T47D (cell line): ENCODE data around the gene ZNF729.
"Not testable (repeated sequence)": the region's sequence is repeated elsewhere in the genome, so short reads cannot be mapped to it uniquely, and the experiment has no call there.

ENCODE experiments used
- DNase-seq, 2 experiments: peaks; one replicate each; pipeline versions ENCODE4 v3.0.0 to v3.0.0-alpha.2; 2011 to 2012; ENCODE audit warnings: low read depth in 1 of 2, low spot score in 1 of 2
- JUND ChIP-seq: IDR thresholded peaks from 2 replicates; pipeline ENCODE4 v1.6.1; 2012; ENCODE audit warnings: low read depth
- in situ Hi-C: cut with HindIII; loops from 2 replicates; pipeline ENCODE4 v1.10.0; 2016; ENCODE audit warnings: low sequenced_read_pairs, low pct_unique_long_range_greater_than_20kb

Gene ZNF729

DNA sequence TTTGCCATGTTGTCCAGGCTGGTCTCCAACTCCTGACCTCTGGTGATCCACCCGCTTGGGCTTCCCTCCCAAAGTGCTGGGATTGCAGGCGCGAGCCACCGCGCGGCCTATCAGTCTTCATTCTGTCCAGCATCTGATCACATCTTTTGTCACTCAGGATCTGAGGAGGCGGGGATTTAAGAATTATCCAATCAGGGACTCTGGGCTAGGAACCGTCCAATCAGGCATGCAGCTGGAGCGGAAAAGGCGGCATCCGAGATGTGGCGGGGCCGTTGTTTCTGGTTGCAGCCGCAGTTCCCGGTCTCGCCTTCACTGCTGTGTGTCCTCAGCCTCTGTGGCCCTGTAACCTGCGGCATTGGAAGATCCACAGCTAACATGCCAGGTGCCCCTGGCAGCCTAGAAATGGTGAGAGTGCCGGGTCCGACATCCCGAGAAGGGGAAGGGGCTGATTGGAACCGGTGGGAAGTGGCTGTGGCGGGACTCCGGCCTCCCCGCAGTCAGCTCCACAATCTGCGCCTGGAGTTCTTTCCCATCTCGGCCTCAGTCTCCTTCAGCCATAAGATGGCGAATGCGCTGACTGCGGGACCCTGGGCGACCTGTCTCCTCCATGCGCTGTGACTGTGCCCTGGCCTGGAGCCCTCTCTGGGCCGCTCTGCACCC is at the start of gene ZNF729:
TSS of gene ZNF729 (plus strand) at position 291 of the 660 bp plus-strand sequence. CDS start at position 376, 85 bp downstream.
- in situ Hi-C loops: no loop called here
- peak; percentile 80 to 95 for DNase-seq
- TF ChIP-seq JUND: no peak

DNA sequence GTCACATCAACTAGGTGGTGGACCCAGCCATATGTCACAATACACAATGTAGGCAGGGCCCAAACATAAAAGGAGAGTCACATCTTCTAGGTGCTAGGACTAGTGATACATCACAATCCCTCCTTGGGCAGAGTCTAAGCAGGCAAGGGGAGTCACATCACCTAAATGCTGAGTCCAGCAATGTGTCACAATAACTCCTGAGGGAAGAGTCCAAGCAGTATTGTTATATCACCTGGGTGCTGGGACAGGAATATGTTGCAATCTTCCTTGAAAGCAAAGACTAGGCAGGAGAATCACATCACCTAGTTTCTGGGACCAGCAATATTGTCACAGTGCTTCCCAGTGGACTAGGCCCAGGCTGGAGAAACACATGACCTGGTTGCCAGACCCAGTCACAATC is 29.4 kb upstream of the ZNF729 start:
- no peak for TF ChIP-seq JUND
- in situ Hi-C loops: no loop called here
- no peak for DNase-seq

- in situ Hi-C loops: no loop called here
- TF ChIP-seq JUND: no peak
- DNase-seq: no peak
Measured at GRCh38 chr19:22257381-22257780, 28.9 kb upstream of the ZNF729 start.

GRCh38 chr19:22257916-22258315 is 28.3 kb upstream of the ZNF729 start:
- no peak for DNase-seq
- no peak for TF ChIP-seq JUND
- in situ Hi-C loops: no loop called here

DNA sequence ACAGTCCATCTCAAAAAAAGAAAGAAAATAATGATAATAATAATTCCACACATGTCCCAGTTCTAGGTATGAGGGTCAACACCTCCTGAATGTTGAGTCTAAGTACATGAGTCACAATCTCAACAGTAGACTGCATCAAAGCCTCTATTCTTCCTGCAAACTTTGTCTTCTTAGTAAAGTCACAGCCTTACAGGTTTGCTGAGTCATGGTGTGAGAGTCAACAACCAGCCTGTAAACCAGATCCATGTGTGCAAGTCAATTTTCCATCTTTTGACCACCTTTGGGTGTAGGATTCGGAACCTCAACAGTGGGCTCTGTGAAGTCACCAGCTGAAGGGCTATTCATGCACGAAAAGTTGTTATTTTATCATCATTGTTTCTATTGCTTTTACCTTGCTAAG is 25.7 kb upstream of the ZNF729 start:
- no peak for TF ChIP-seq JUND
- DNase-seq: peak in 1 of 2 experiments; percentile 2
- in situ Hi-C loops: no loop called here

- TF ChIP-seq JUND: no peak
- in situ Hi-C loops: no loop called here
- DNase-seq: peak in 1 of 2 experiments; percentile 28
Measured at GRCh38 chr19:22261596-22261995, 24.6 kb upstream of the ZNF729 start.

DNA sequence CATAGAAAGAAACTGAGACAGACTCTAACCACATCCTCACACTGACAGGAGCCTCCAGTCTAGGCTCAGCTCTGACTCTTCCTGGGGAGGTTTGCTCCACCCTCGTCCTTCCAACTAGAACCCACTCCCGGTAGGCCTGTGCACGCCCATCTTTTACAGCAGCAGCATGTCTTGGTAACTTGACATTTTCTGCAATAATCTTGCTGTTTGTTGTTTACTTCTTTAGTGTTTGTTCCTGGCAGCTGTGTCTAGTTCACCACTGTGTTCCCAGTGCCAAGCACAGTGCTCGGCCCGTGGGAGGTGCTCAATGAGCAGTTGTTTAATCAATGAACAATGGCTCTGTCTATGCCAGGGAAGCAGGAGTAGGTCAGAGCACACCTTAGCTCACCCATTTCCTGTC is 23.1 kb upstream of the ZNF729 start:
- TF ChIP-seq JUND: no peak
- no peak for DNase-seq
- in situ Hi-C loops: no loop called here

GRCh38 chr19:22321554-22321953 is 35.3 kb downstream of the ZNF729 start:
- in situ Hi-C loops, DNase-seq: not testable (repeated sequence)

DNA sequence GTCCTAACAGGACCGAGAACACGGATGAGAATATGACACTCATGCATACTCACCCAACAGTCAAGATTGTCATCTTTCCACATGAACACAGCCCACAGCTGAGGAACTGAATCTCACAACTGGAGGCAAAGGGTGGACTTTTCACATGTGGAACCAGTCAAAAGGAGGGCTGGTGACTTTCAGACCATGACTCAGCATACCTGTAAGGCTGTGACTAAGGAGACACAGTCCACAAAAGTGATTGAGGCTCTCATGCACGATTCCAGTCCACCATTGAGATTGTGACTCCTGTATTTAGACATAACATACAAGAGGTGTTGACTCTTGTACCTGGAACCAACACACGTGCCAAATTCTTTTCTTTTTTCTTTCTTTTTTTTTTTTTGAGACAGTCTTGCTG is 40.0 kb downstream of the ZNF729 start:
- no peak for TF ChIP-seq JUND

GRCh38 chr19:22327321-22327720 is 41.1 kb downstream of the ZNF729 start:
- no peak for TF ChIP-seq JUND
- no peak for DNase-seq
- in situ Hi-C loops: no loop called here

More for the DNA sequence above, 40.0 kb downstream of the ZNF729 start:
- in situ Hi-C loops: no loop called here
- peak in 1 of 2 experiments; percentile 9 for DNase-seq

GRCh38 chr19:22331521-22331920 is 45.3 kb downstream of the ZNF729 start:
- TF ChIP-seq JUND: no peak
- in situ Hi-C loops: no loop called here

DNA sequence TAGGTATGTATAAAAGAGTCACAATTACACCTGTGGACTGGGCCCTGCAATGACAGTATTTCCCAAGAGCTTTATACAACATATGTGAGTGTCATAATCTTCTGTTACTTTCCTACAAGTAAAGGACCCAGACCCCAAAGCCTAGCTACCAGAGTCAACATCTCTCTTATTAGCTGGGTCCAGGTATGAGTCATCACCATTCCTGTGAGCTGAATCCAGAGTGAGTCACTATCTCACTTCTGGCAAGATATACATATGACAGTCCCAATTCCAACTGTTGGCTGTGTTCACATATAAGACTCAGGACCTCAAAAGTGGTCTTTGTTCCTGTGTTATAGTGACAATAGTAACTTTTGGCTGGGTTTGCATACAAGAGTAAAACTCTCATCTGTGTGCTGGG is 46.7 kb downstream of the ZNF729 start:
- no peak for DNase-seq
- in situ Hi-C loops: no loop called here
- TF ChIP-seq JUND: no peak

More at GRCh38 chr19:22331521-22331920, 45.3 kb downstream of the ZNF729 start:
- DNase-seq: no peak

DNA sequence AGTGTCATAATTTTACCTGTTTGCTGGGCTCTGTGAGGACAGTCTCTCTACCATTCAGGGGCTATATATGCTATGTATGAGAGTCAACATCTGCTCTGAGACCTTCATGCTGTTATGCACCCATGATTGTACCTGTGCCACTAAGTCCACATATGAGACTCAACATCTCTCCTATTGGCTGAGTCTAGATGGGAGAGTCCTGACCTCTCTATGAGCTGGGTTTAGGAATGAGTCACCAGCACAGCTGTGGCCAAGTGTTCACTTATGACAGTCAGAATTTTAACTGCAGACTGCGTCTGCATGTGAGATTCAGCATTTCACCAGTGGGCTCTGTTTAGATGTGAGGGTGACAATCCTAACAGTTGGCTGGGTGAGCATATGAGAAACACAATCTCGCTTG is 49.5 kb downstream of the ZNF729 start:
- DNase-seq: no peak
- no peak for TF ChIP-seq JUND
- in situ Hi-C loops: no loop called here

DNA sequence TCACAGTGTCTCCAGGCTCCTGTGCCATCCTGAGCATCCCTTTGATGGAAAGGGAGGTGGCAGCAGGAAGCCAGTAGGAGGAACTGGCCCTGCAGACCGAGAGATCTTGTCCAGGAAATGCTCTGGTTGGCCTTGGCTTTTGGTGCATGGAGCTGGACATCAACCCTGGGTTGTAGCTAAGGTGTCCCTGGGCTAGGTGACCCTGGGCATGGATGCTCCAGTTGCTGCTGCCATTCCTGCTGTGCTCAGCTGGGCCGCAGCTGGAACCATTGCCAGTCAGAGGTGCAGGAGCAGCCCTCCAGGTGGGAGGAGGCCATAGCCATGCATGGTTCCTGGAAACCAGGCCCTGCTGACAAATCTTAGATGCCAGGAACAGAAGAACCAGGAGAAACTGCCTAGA is 68.4 kb downstream of the ZNF729 start:
- no peak for DNase-seq
- no peak for TF ChIP-seq JUND
- in situ Hi-C loops: no loop called here
